Tibial nerve (tissue), 4 donors: ENCODE measurements around the gene FHL3. TPM values are rescaled to one million over a fixed set of nuclear protein-coding genes. Genes with fewer than 3 reads are reported as not detected.
"Not testable (repeated sequence)": the region's sequence is repeated elsewhere in the genome, so short reads cannot be mapped to it uniquely, and the experiment has no call there.

Experiments
- DNase-seq, 2 donors: peaks; one replicate each; pipeline ENCODE4 v3.0.0-alpha.2; 2019; ENCODE audit warnings: low spot score in 2 of 2
- H3K27ac ChIP-seq, 4 donors: fragments of 200-600 bp; sonication (generic) in 3 of 4; one replicate each; pipeline ENCODE4 v1.5.1; 2017 to 2019; ENCODE audit warnings: mild to moderate bottlenecking in 1 of 4
- H3K27me3 ChIP-seq, 2 donors: fragments of 200-600 bp; sonication (generic) in 1 of 2; one replicate each; pipeline versions ENCODE4 v1.5.1 to v1.6.0; 2017 to 2019
- H3K36me3 ChIP-seq, 3 donors: fragments of 200-600 bp; sonication (generic); one replicate each; pipeline ENCODE4 v1.5.1; 2018 to 2019
- H3K4me1 ChIP-seq, 4 donors: fragments of 200-600 bp; sonication (generic) in 3 of 4; one replicate each; pipeline ENCODE4 v1.5.1; 2017 to 2019
- H3K4me3 ChIP-seq, 4 donors: fragments of 200-600 bp; sonication (generic) in 3 of 4; one replicate each; pipeline ENCODE4 v1.5.1; 2017 to 2019; ENCODE audit warnings: mild to moderate bottlenecking in 1 of 4, moderate library complexity in 1 of 4
- H3K9me3 ChIP-seq, 4 donors: fragments of 200-600 bp; sonication (generic) in 3 of 4; one replicate each; pipeline ENCODE4 v1.5.1; 2017 to 2019
- CTCF ChIP-seq, 5 experiments: fragments of 200-600 bp in 3 of 5; fragments of 450-650 bp in 2 of 5; sonication (generic) in 3 of 5; IDR thresholded peaks; one replicate each; pipeline ENCODE4 v1.5.1; 2016 to 2019; ENCODE audit warnings: antibody characterized with exemption in 5 of 5, mild to moderate bottlenecking in 3 of 5, moderate library complexity in 2 of 5
- EP300 ChIP-seq, 2 donors: sonication (generic); formaldehyde crosslinking; IDR thresholded peaks; one replicate each; pipeline ENCODE4 v1.6.1; 2017; ENCODE audit warnings: antibody characterized with exemption in 2 of 2, mild to moderate bottlenecking in 1 of 2
- POLR2A ChIP-seq, 2 donors: fragments of 450-650 bp; IDR thresholded peaks; one replicate each; pipeline ENCODE4 v1.6.1; 2017; ENCODE audit warnings: antibody characterized with exemption in 2 of 2, mild to moderate bottlenecking in 2 of 2, moderate library complexity in 2 of 2
- WGBS, 2 donors: methylation state at CpG; one replicate each; pipeline ENCODE4 v1.1.5; 2018; 5-methylcytosine and 5-hydroxymethylcytosine counted together
- total RNA-seq, 4 donors: library from RNA; depleted of rRNA; stranded (reverse); fragments of >200 nt; gene quantifications; one replicate each; pipeline ENCODE4 v1.1.0, GENCODE V29; 2016

Gene FHL3
- total RNA-seq, 4 donors from 2014 or later = 25.1 to 32.7 (median 26.6) TPM

GRCh38 chr1:38039331-38040088, 34.2 kb upstream of the FHL3 start:
- TF ChIP-seq CTCF (IDR thresholded peaks at IDR 0.05) (no peak), POLR2A (IDR thresholded peaks at IDR 0.05) (peak in 1 of 2 donors; percentile 27), EP300 (IDR thresholded peaks at IDR 0.05) (peak; percentile 14 to 72)
- no peaks in the 10 kb centered on the region for H3K36me3 ChIP-seq
- H3K4me3 ChIP-seq = no peak overlapping the region
- no peaks in the 10 kb centered on the region for H3K9me3 ChIP-seq
- peak overlapping the region; percentile 60 to 95 (median 77) for H3K27ac ChIP-seq
- H3K27me3 ChIP-seq = peaks cover 0 to 40% of the 10 kb centered on the region in 2 donors
- 64 to 65% methylated on average over 17 of the region's 17 CpGs for WGBS, 2 donors
- peaks cover 0 to 44% (median 3%) of the 10 kb centered on the region in 4 donors for H3K4me1 ChIP-seq
- DNase-seq = no peak

- H3K27me3 ChIP-seq = peaks cover 0 to 33% of the 10 kb centered on the region in 2 donors
- H3K4me3 ChIP-seq = no peak overlapping the region
- DNase-seq = no peak
- H3K9me3 ChIP-seq = no peaks in the 10 kb centered on the region
- H3K27ac ChIP-seq = peak overlapping the region; percentile 60 to 95 (median 77)
- 20 to 37% methylated on average over 10 of the region's 10 CpGs for WGBS, 2 donors
- TF ChIP-seq EP300 (IDR thresholded peaks at IDR 0.05) (no peak), POLR2A (IDR thresholded peaks at IDR 0.05) (no peak)
- H3K4me1 ChIP-seq = peaks cover 0 to 37% (median under 1%) of the 10 kb centered on the region in 4 donors
- no peaks in the 10 kb centered on the region for H3K36me3 ChIP-seq
These were observed 33.5 kb upstream of the FHL3 start for GRCh38 chr1:38038861-38039260.

GRCh38 chr1:38037221-38037939, 32.1 kb upstream of the FHL3 start:
- no peaks in the 10 kb centered on the region for H3K9me3 ChIP-seq
- H3K4me1 ChIP-seq = peaks cover 0 to 43% (median 0%) of the 10 kb centered on the region in 4 donors
- no peak for DNase-seq
- no peaks in the 10 kb centered on the region for H3K36me3 ChIP-seq
- TF ChIP-seq EP300 (IDR thresholded peaks at IDR 0.05) (no peak), CTCF (IDR thresholded peaks at IDR 0.05) (peak in 1 of 5 experiments; percentile 6)
- 53 to 54% methylated on average over 5 of the region's 5 CpGs for WGBS, 2 donors
- peak overlapping the region in 2 of 4 donors; percentile 86 to 95 for H3K27ac ChIP-seq
- H3K4me3 ChIP-seq = no peak overlapping the region
- H3K27me3 ChIP-seq = peaks cover 0 to 18% of the 10 kb centered on the region in 2 donors

GRCh38 chr1:38034871-38035270, 29.6 kb upstream of the FHL3 start:
- H3K27ac ChIP-seq = peak overlapping the region; percentile 25 to 95 (median 64)
- H3K4me3 ChIP-seq = no peak overlapping the region
- TF ChIP-seq EP300 (IDR thresholded peaks at IDR 0.05) (peak in 1 of 2 donors; percentile 81), POLR2A (IDR thresholded peaks at IDR 0.05) (no peak), CTCF (IDR thresholded peaks at IDR 0.05) (no peak)
- DNase-seq = no peak
- H3K9me3 ChIP-seq = no peaks in the 10 kb centered on the region
- no peaks in the 10 kb centered on the region for H3K36me3 ChIP-seq
- 51 to 100% methylated on average over 1 to 13 of the region's 13 CpGs for WGBS, 2 donors
- H3K4me1 ChIP-seq = peaks cover 0 to 56% (median 18%) of the 10 kb centered on the region in 4 donors
- no peaks in the 10 kb centered on the region for H3K27me3 ChIP-seq

- H3K36me3 ChIP-seq, H3K27me3 ChIP-seq, H3K4me3 ChIP-seq, H3K9me3 ChIP-seq, DNase-seq: not testable (repeated sequence)
- peak overlapping the region in 3 of 4 donors; percentile 16 to 95 (median 92) for H3K27ac ChIP-seq
- H3K4me1 ChIP-seq = peaks cover 0 to 66% (median 31%) of the 10 kb centered on the region in 4 donors
- 87 to 88% methylated on average over 2 of the region's 2 CpGs for WGBS, 2 donors
These were observed 27.7 kb upstream of the FHL3 start for GRCh38 chr1:38032992-38033391.

GRCh38 chr1:38031513-38031866, 26.2 kb upstream of the FHL3 start:
- H3K36me3 ChIP-seq = peaks cover 0 to 5% (median 0%) of the 10 kb centered on the region in 3 donors
- peak in 1 of 2 donors; percentile 76 for TF ChIP-seq EP300 (IDR thresholded peaks at IDR 0.05)
- TF ChIP-seq CTCF (IDR thresholded peaks at IDR 0.05) = no peak
- 26 to 37% methylated on average over 4 of the region's 4 CpGs for WGBS, 2 donors
- no peaks in the 10 kb centered on the region for H3K9me3 ChIP-seq
- H3K4me1 ChIP-seq = peaks cover 0 to 67% (median 37%) of the 10 kb centered on the region in 4 donors
- peak overlapping the region; percentile 75 to 95 (median 89) for H3K27ac ChIP-seq
- no peaks in the 10 kb centered on the region for H3K27me3 ChIP-seq
- DNase-seq = no peak
- no peak overlapping the region for H3K4me3 ChIP-seq
